Occipital lobe (tissue), 3 donors: ENCODE data around the gene ZNF45. TPM values are rescaled to one million over a fixed set of nuclear protein-coding genes. Genes with fewer than 3 reads are reported as not detected.
"Not testable (repeated sequence)": the region's sequence is repeated elsewhere in the genome, so short reads cannot be mapped to it uniquely, and the experiment has no call there.

Experiments
- DNase-seq: peaks from one replicate; lab custom pipeline; 2025; lab: John Stamatoyannopoulos, UW
- small RNA-seq: library from RNA; depleted of rRNA; stranded (forward); fragments of <200 nt; gene quantifications from one replicate; pipeline ENCODE3, GENCODE V24; 2014
- total RNA-seq: library from RNA; depleted of rRNA; stranded (reverse); fragments of >200 nt; gene quantifications from one replicate; pipeline ENCODE4 v1.2.3, GENCODE V29; 2014

The ZNF45 gene
- total RNA-seq, 1 donor from 2014 or later = 30.1 TPM

DNA sequence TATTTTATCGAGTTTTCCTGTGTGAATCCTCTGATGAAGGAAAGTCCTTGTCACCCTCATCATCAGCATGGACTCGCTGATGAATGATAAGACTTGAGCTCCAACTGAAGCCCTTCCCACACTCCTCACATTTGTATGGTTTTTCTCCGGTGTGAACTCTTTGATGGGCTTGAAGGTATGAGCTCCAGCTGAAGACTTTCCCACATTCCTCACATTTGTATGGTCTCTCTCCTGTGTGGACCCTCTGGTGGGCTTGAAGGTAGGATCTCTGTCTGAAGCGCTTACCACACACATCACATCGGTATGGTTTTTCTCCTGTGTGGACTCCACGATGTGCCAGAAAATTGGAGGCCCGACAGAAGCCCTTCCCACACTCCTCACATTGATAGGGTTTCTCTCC lies 21.7 kb downstream of the ZNF45 start:
- DNase-seq = no peak

DNA sequence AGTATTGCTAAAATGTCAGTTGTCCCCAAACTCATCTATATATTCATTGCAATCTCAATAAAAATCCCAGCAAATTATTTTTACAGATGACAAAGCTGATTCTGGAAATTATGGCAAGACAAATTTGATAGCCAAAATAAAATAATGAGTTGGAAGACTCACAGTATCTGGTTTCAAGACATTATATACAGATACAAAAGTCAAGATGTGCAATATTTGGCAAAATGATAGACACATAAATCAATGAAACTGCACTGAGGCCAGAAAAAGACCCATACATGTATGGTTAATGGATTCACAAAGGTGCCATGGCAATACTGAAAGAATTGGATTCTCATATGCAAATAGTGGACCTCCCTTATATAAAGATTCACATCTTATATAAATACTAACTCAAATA lies 24.2 kb downstream of the ZNF45 start:
- DNase-seq = no peak

DNA sequence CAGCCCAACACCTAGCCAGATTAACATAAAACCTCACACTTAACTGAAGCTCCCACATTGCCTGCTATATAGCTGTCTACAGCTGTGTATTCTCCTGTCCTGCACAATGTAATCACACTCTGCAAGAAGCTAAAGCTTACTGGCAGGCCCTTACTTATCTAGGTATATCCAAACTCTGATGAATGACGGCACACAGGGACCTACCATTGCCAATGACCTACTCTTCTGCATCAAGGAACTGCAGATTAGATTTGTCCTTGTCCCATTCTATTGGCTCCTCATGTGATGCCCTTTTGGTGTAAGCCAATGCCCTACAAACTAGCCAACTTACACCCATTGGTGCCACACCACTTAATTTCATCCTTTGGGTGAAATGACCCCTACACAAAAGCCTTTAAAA lies 26.4 kb downstream of the ZNF45 start:
- DNase-seq = no peak

DNA sequence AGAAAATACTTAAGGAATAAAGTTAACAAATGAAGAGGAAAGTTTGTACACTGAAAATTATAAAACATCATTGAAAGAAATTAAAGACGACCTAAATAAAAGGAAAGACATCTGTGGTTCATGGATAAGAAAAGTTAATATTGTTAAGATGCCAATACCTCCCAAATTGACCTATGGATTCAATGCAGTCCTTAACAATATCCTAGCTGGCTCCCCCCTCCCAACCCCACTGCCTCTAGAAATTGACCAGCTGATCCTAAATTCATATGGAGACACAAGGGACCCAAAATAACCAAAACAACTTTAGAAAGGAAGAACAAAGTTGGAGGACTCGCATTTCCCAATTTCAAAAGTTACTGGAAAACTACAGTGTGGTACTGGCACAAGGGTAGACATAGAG lies 28.3 kb downstream of the ZNF45 start:
- DNase-seq = no peak

DNA sequence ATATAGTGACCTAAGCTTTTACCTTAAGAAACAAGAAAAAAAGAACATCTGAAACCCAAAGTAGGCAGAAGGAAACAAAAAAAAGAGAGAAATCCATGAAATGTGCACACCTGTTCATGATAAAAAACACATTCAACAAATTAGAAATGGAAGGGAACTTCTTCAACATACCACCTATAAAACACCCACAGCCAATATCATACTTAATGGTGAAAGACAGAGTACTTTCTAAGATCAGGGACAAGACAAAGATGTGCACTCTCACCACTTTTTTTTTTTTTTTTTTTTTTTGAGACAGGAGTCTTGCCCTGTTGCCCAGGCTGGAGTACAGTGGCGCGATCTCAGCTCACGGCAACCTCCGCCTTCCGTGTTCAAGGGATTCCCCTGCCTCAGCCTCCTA lies 29.2 kb downstream of the ZNF45 start:
- DNase-seq = no peak

DNA sequence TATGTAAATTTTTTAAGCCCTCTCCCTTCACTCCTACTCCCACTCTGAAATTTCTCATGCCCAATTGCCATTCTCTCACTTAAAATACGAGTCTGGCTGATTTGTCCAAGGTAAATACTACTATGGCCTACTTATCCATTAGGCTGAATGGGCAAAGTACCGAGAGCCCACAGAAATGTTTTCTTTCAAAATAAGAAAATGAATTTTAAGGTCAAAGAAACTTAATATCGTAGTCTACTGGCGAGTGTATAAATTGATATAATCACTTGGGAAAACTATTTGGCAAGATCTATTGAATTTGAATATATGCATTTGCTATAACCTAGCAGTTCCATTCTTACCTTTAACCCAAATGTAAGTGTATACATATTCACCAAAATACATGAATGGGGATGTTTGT lies 32.7 kb downstream of the ZNF45 start:
- no peak for DNase-seq

DNA sequence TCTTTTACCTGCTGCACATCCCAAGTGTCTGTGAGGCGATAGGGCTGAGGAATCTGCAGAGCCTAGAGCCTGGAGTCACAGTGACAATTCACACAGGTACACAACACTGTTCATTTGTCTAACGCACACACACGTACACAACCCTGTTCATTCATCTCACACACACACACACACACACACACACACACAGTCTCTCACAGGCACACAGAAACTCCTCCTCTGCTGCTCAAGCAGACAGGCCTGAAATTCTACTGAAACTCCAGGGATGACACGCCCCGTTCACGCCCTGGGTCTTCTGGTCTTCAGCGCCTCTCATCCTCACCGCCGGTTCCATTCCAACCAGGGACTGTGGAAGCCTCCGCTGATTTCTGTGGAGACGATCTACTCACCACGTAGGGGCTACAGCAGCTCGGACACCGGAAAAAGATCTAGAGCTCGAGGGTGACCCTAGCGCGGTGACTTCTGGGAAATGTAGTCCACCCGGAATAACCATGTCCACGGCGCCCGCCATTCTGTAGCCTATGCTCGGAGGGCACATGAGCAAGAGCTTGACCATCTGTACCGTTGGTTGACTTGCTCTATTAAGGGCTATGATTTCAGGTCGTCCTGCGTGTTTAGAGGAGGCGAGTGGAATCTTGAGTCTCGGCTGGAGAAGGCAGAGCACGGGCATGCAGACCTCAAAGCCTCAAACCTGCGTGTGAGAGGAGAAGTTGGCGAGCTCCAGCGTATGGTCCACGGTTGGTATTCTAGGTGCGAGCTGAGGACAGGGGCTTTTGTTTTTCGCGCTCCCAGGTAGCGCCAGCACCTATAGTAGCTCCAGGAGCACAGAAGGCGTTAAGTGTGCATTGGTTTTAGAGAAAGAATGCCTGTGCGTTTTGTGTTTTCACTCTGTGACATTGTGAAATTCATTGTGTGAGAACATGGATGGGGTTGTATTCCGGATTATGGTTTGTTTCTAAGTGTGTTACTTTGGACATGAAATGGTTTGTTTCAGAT lies 33.4 kb downstream of the ZNF45 start:
- peak; percentile 79 for DNase-seq

DNA sequence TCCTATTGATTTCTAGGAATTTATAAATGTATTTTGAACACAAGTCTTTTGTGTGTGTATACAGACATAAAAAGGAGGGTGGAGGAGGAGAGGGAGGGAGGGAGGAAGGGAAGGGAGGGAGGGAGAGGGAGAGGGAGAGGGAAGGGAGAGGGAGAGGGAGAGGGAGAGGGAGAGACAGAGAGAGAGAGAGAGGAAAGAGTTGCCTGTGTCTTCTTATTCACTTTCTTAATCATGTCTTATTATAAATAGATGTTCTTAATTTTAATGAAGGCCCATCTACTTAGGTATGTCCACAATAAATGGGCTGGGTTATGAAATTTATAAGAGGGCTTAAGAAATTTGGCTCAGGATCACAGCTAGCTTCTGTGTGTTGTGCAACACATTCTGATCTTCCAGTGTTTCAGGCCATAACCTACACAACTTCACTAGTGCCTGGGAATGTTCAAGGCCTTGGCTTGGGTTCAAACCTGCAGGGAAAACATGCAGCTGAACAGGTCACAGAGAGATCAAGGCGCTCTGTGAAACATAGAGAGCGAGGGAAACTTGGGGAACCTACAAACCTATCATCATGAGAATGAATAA lies 39.3 kb downstream of the ZNF45 start:
- no peak for DNase-seq

DNA sequence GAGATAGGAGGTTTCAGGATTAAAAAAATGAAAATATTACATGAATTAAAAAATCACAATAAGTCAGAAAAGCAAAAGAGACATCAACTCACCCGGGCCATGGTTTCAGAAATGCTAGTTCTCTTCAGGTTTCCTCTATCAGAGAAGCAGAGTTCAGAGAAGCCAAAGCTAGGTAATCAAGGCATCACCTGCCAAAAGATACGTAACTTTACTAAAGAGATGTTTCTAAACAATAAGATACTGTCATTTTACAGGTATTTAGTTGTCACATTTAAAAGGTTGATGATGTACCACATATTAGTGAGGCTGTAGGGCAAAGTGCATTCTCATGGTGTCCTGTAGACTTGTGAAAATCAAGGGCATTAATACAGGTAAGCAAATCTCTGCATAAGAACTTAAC lies 51.2 kb downstream of the ZNF45 start, which contains the start of gene ZNF404:
TSS of gene ZNF404 (minus strand) at position 101 of the 400 bp plus-strand sequence.
- DNase-seq = no peak

DNA sequence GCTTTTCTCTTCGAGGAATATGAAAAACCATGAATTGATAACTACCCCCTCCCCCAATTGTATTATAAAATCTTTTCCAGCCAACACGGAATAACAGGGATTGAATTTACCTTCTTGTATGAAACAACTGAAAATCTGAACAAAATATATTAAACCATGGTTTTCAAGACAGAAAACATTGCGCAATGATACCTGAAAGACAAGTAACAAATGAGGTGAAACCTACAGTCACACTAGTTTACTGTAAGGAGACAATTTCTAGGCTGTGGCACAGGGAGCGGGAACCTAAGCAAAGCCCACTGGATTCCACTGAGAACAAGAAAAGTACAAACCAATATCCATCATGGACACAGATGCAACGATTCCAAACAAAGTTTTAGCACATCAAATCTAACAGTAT lies 54.6 kb downstream of the ZNF45 start:
- no peak for DNase-seq

DNA sequence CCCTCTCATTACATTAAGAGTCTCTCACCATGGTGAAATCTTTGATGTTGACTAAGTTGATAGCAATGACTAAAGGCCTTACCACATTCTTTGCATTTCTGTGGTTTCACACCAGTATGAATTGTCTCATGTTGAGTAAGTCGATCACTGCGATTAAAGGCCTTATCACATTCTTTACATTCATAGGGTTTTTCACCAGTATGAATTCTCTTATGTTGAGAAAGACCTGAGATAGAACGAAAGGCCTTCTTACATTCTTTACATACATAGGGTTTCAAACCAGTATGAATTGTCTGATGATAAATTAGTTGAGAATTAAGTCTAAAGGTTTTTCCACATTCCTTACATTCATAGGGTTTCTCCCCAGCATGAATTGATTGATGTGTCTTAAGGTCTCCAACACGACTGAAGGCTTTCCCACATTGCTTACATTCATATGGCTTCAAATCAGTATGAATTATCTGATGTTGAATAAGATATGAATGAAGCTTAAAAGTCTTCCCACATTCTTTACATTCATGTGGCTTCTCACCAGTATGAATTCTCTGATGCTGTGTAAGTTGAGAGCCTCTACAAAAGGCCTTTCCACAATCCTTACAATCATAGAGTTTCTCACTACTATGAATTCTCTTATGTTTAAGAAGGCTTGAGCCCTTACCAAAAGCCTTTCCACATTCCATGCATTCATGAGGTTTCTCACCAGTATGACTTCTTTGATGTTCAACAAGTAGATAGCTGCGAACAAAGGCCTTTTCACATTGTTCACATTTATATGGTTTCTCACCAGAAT lies 62.3 kb downstream of the ZNF45 start:
- no peak for DNase-seq

DNA sequence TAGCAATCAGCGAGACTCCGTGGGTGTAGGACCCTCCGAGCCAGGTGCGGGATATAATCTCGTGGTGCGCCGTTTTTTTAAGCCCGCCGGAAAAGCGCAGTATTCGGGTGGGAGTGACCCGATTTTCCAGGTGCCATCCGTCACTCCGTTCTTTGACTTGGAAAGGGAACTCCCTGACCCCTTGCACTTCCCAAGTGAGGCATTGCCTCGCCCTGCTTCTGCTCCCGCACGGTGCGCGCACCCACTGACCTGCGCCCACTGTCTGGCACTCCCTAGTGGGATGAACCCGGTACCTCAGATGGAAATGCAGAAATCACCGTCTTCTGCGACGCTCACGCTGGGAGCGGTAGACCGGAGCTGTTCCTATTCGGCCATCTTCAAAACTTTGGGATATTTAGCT lies 68.2 kb downstream of the ZNF45 start:
- DNase-seq = not testable (repeated sequence)

Small RNA genes within 50 kb of the gene (small RNA-seq; reads per million reads assigned to genes)
- gene AC006213.5 = not detected

Other genes starting within 250 kb of the ZNF45 start
- not detected for gene IRGC, start 219.2 kb downstream of the ZNF45 start, total RNA-seq
- 6.4 TPM for gene SMG9, start 180.3 kb downstream of the ZNF45 start, total RNA-seq
- 0.16 TPM for gene KCNN4, start 154.3 kb downstream of the ZNF45 start, total RNA-seq
- 1.6 TPM for gene LYPD5, start 132.8 kb downstream of the ZNF45 start, total RNA-seq
- 44.8 TPM for gene ZNF283, start 108.0 kb downstream of the ZNF45 start, total RNA-seq
- gene ZNF404, start 51.3 kb downstream of the ZNF45 start, total RNA-seq = 3.6 TPM
- gene ZNF221, start 15.9 kb upstream of the ZNF45 start, total RNA-seq = 24.6 TPM
- gene ZNF155, start 48.9 kb upstream of the ZNF45 start, total RNA-seq = 13.9 TPM
- gene ZNF230, start 67.7 kb upstream of the ZNF45 start, total RNA-seq = 10.3 TPM
- gene ZNF222, start 90.1 kb upstream of the ZNF45 start, total RNA-seq = 12.3 TPM
- gene ZNF223, start 116.8 kb upstream of the ZNF45 start, total RNA-seq = 14.8 TPM
- gene ZNF284, start 136.9 kb upstream of the ZNF45 start, total RNA-seq = 8.3 TPM
- gene ZNF224, start 159.1 kb upstream of the ZNF45 start, total RNA-seq = 57.9 TPM
- 13.1 TPM for gene ZNF225, start 178.1 kb upstream of the ZNF45 start, total RNA-seq
- gene ZNF234, start 206.3 kb upstream of the ZNF45 start, total RNA-seq = 25.9 TPM
- gene ZNF226, start 229.8 kb upstream of the ZNF45 start, total RNA-seq = 53.0 TPM